LNCaP clone FGC (cell line): Measurements from ENCODE around the gene DNAJC4.

Experiments
- DNase-seq: peaks from one replicate; pipeline ENCODE4 v3.0.0-alpha.2; 2011; ENCODE audit warnings: low read depth
- H3K4me3 ChIP-seq: 2 replicates; pipeline ENCODE4 v1.5.1; 2011; ENCODE audit warnings: mild to moderate bottlenecking, low read depth, low read length, control low read depth
- CTCF ChIP-seq: IDR thresholded peaks from 2 replicates; pipeline ENCODE4 v1.5.1; 2012; ENCODE audit warnings: mild to moderate bottlenecking; ENCODE audit not compliant: control insufficient read depth, insufficient read depth; ENCODE audit errors: extremely low read depth

Gene DNAJC4

GRCh38 chr11:64283092-64283491 is 52.7 kb downstream of the DNAJC4 start:
- H3K4me3 ChIP-seq: no peak overlapping the region
- DNase-seq: no peak
- TF ChIP-seq CTCF: no peak
